Measurements from ENCODE around the gene DUSP16.

The DUSP16 gene

GRCh38 chr12:12441429-12441807 lies 121.2 kb downstream of the DUSP16 start:
- no peak for DNase-seq (ENCODE audit: low spot score)

GRCh38 chr12:12440784-12441428 lies 121.8 kb downstream of the DUSP16 start:
- DNase-seq (ENCODE audit: low spot score), result no peak

GRCh38 chr12:12439636-12440035 lies 123.0 kb downstream of the DUSP16 start:
- peak; percentile 79 for DNase-seq (ENCODE audit: low spot score)

GRCh38 chr12:12436831-12437345 lies 125.8 kb downstream of the DUSP16 start:
- no peak for DNase-seq (ENCODE audit: low spot score)

- no peak for DNase-seq (ENCODE audit: low spot score)
These were observed 129.4 kb downstream of the DUSP16 start for GRCh38 chr12:12433203-12433731.

- no peak for DNase-seq (ENCODE audit: low spot score)
These were observed 130.3 kb downstream of the DUSP16 start for GRCh38 chr12:12432364-12432763.

GRCh38 chr12:12428961-12429657 lies 133.6 kb downstream of the DUSP16 start:
- no peak for DNase-seq (ENCODE audit: low spot score)

GRCh38 chr12:12428047-12428446 lies 134.6 kb downstream of the DUSP16 start:
- no peak for DNase-seq (ENCODE audit: low spot score)

- DNase-seq (ENCODE audit: low spot score), result no peak
These were observed 135.1 kb downstream of the DUSP16 start for GRCh38 chr12:12427568-12427967.

GRCh38 chr12:12425616-12426015 lies 137.0 kb downstream of the DUSP16 start:
- no peak for DNase-seq (ENCODE audit: low spot score)

GRCh38 chr12:12425001-12425400 lies 137.7 kb downstream of the DUSP16 start:
- DNase-seq (ENCODE audit: low spot score), result no peak
